Lower lobe of right lung (tissue), 2 donors: ENCODE measurements around the gene FAM221A. TPM values are rescaled to one million over a fixed set of nuclear protein-coding genes. Genes with fewer than 3 reads are reported as not detected.
A peak's percentile ranks its signal among the peaks of the same experiment; 100 is the strongest.

ENCODE experiments used
- ATAC-seq, 2 donors: fragments of 200-7000 bp; cut with Tn5 transposase; one replicate each; pipeline ENCODE4 v1.9.1; 2020 to 2022; ENCODE audit warnings: mild to moderate bottlenecking in 2 of 2, moderate library complexity in 2 of 2
- DNase-seq: peaks from one replicate; pipeline ENCODE4 v3.0.0-alpha.2; 2020
- H3K27ac ChIP-seq: fragments of 200-600 bp; one replicate; pipeline ENCODE4 v1.8.0; 2022
- H3K27me3 ChIP-seq: fragments of 200-600 bp; one replicate; pipeline ENCODE4 v1.8.0; 2022; ENCODE audit warnings: low read depth
- H3K36me3 ChIP-seq: fragments of 200-600 bp; one replicate; pipeline ENCODE4 v1.8.0; 2022; ENCODE audit warnings: mild to moderate bottlenecking
- H3K4me1 ChIP-seq: fragments of 200-600 bp; one replicate; pipeline ENCODE4 v1.8.0; 2022
- H3K4me3 ChIP-seq: fragments of 200-600 bp; one replicate; pipeline ENCODE4 v1.8.0; 2022; ENCODE audit warnings: mild to moderate bottlenecking
- H3K9me3 ChIP-seq: fragments of 200-600 bp; one replicate; pipeline ENCODE4 v1.8.0; 2022
- intact Hi-C: fragments of 100-400 bp; cut with DNase I; formaldehyde crosslinking; loops from one replicate; pipeline ENCODE4 v1.11.0; 2022
- total RNA-seq: library from RNA; stranded (reverse); fragmentation: NEBNext Ultra II Directional; extraction: Animal tissue kit (Norgen Biotek cat#: 25700); gene quantifications from one replicate; pipeline ENCODE4 v1.2.1, GENCODE V29; 2021
- TF ChIP-seq, protein P1 (sequence below): fragments of 200-600 bp; IDR thresholded peaks from one replicate; pipeline ENCODE4 v1.8.0; 2022; ENCODE audit warnings: antibody characterized with exemption, mild to moderate bottlenecking
- donor health status: DM: no; HTN: yes; CAD: no; lungs with severe emphysema.

FAM221A gene
- total RNA-seq, 1 donor from 2014 or later: 10.3 TPM

DNA sequence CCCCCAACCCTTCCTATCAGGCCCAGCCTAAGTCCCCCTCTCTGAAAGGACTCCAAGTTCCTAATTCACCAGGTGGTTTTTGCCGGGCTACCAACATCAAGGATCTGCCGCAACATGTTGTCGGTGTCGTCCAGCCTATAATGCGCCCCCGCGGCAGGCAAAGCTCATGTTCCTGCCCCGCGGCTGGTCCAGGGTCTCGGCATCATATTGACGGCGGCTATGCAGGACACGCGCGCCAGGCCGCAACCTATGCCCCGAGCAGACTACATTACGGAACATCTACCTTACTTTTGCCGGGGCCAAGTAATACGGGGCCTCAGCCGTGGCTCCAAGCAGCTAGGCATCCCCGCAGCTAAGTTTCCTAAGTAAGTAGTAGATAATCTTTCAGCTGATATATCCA, 24.6 kb upstream of the FAM221A start:
- Histone ChIP-seq H3K27me3 (no peaks in the 10 kb centered on the region), H3K36me3 (no peaks in the 10 kb centered on the region), H3K4me3 (no peak overlapping the region), H3K27ac (no peak overlapping the region), H3K9me3 (peaks cover 16% of the 10 kb centered on the region), H3K4me1 (no peaks in the 10 kb centered on the region)
- TF ChIP-seq, protein P1, sequence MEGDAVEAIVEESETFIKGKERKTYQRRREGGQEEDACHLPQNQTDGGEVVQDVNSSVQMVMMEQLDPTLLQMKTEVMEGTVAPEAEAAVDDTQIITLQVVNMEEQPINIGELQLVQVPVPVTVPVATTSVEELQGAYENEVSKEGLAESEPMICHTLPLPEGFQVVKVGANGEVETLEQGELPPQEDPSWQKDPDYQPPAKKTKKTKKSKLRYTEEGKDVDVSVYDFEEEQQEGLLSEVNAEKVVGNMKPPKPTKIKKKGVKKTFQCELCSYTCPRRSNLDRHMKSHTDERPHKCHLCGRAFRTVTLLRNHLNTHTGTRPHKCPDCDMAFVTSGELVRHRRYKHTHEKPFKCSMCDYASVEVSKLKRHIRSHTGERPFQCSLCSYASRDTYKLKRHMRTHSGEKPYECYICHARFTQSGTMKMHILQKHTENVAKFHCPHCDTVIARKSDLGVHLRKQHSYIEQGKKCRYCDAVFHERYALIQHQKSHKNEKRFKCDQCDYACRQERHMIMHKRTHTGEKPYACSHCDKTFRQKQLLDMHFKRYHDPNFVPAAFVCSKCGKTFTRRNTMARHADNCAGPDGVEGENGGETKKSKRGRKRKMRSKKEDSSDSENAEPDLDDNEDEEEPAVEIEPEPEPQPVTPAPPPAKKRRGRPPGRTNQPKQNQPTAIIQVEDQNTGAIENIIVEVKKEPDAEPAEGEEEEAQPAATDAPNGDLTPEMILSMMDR: no peak
- DNase-seq (no peak), ATAC-seq (no peak)
- intact Hi-C loops: no loop called here

DNA sequence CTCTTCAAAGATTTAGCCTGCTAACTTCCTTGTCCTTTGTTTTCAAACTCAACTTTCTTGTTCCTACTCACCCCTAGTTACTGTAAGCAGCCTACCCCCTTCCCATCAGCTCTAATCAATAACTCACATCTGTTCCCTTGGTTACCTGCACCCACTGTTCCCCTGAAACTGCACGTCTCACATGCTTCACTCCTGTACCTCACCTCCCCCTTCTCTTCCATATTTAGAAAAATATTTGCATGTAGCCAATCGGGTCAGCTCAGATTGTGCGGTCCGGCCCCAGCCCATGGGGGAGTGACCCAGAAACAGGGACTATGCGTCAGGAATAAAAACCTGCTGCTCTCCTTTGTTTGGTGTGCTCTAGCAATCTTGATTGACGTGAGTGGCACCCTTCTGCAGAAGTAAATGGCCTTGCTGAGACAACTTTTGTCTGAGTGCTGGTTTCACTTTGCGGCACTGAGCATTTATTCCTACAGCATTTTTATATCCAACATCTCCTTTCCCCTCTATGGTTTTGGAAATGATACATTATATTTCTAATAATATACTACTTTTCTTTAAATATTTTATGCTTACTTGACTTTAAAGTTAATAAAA, 21.1 kb upstream of the FAM221A start:
- intact Hi-C loops: no loop called here

DNA sequence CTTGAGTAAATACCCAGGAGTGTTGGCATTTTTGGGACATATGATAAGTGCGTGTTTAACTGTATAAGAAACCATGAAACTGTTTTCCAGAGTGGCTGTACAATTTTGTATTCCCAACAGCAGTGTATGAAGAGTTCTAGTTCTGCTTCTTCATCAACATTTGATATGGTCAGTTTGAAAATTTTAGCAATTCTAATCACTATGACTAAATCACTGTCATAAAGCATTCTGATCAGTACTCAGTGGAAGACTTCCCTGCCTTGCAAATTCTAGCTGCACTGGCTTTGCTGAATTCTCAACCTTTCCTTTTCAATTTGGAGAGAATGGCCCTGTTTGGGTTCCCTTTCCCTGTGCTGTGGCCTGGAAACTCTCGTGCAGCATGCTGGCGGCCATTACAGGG, 18.6 kb upstream of the FAM221A start:
- no peak for DNase-seq
- no peaks in the 10 kb centered on the region for H3K36me3 ChIP-seq
- H3K4me1 ChIP-seq: no peaks in the 10 kb centered on the region
- H3K4me3 ChIP-seq: no peak overlapping the region
- intact Hi-C loops: no loop called here
- TF ChIP-seq, protein P1: no peak
- H3K9me3 ChIP-seq: no peaks in the 10 kb centered on the region
- no peaks in the 10 kb centered on the region for H3K27me3 ChIP-seq
- H3K27ac ChIP-seq: no peak overlapping the region
- no peak for ATAC-seq

More for the DNA sequence above, 21.1 kb upstream of the FAM221A start:
- Histone ChIP-seq H3K36me3 (no peaks in the 10 kb centered on the region), H3K27me3 (no peaks in the 10 kb centered on the region), H3K4me3 (no peak overlapping the region), H3K4me1 (no peaks in the 10 kb centered on the region), H3K27ac (no peak overlapping the region), H3K9me3 (peaks cover 9% of the 10 kb centered on the region)
- DNase-seq: no peak
- ATAC-seq: no peak
- TF ChIP-seq, protein P1: no peak

DNA sequence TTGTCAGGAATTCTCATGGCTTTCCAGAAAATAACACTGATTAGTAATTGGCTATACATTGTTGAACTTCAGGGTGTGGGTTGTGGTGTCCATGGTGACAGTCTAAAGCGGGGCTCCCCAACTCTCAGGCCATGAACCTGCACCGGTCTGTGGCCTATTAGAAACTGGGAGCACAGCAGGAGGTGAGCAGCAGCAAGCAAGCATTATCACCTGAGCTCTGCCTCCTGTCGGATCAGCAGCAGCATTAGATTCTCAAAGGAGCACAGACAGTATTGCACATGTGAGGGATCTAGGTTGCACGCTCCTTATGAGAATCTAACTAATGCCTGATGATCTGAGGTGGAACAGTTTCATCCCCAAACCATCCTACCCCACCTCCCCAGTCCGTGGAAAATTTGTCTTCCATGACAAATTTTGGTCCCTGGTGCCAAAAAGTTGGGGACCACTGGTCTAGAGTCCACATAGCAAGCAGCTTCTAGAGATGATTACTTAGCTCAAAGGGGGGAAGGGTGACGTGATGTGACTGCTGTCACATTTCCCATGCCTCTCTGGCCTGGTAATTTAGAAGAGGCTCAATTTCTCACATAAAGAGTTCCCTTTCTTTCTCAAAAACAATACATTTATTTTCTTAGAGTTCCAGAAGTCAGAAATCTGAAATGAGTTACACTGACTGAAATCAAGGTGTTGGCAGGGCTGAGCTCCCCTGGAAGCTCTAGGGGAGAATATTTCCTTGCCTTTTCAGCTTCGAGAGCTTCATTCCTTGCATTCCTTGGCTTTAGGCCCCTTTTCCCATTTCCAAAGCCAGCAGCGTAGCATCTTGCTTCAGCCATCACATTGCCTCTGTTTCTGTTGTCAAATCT, 17.6 kb upstream of the FAM221A start:
- TF ChIP-seq, protein P1: no peak
- intact Hi-C loops: no loop called here
- peak in 1 of 2 donors; percentile 41 for ATAC-seq

DNA sequence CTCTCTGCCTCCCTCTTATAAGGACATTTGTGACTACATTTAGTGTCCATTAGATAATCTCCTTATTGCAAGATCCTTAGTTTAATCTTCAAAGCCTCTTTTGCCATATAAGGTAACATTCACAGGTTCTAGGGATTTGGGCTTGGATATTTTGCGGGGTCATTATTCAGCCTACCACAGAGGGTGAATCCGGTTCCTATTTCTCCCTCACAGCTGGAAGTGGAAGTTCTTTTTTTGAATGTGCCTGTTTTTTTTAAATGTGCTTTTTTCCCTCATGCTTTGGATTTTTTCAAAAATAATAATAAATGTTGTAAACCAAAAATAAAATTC, 17.1 kb upstream of the FAM221A start:
- no peak overlapping the region for H3K27ac ChIP-seq
- no peaks in the 10 kb centered on the region for H3K27me3 ChIP-seq
- TF ChIP-seq, protein P1: no peak
- no peak overlapping the region for H3K4me3 ChIP-seq
- H3K9me3 ChIP-seq: no peaks in the 10 kb centered on the region
- H3K4me1 ChIP-seq: no peaks in the 10 kb centered on the region
- H3K36me3 ChIP-seq: no peaks in the 10 kb centered on the region
- intact Hi-C loops: no loop called here
- ATAC-seq (no peak), DNase-seq (no peak)

More for the DNA sequence above, 17.6 kb upstream of the FAM221A start:
- Histone ChIP-seq H3K4me3 (no peak overlapping the region), H3K27ac (no peak overlapping the region), H3K9me3 (no peaks in the 10 kb centered on the region), H3K27me3 (no peaks in the 10 kb centered on the region), H3K4me1 (no peaks in the 10 kb centered on the region), H3K36me3 (no peaks in the 10 kb centered on the region)
- no peak for DNase-seq
